Activated T-cell treated with anti-CD3 and anti-CD28 coated beads, Interleukin-2, amount 50 U/mL, for 72 hours (primary cell): Measurements from ENCODE around the gene LIME1. TPM values are rescaled to one million over a fixed set of nuclear protein-coding genes. Genes with fewer than 3 reads are reported as not detected.

Experiments used
- ATAC-seq, 2 donors: fragments of 150-1000 bp; cut with Tn5 transposase; replicated peaks in 1 of 2; 2 replicates each; pipeline ENCODE4 v1.10.0; 2021; ENCODE audit warnings: moderate library complexity in 2 of 2, mild to moderate bottlenecking in 1 of 2
- DNase-seq, 2 donors: peaks; one replicate each; pipeline ENCODE4 v3.0.0; 2021 to 2022; ENCODE audit warnings: mixed read lengths in 1 of 2
- H3K27ac Mint-ChIP-seq: one replicate; pipeline ENCODE4 v1.8.0; 2022; ENCODE audit warnings: mild to moderate bottlenecking, moderate library complexity, mixed read lengths
- H3K27me3 Mint-ChIP-seq: one replicate; pipeline ENCODE4 v1.8.0; 2022; ENCODE audit warnings: low read depth, mixed read lengths
- H3K36me3 Mint-ChIP-seq, 2 donors: one replicate each; pipeline ENCODE4 v1.8.0; 2022; ENCODE audit warnings: mixed read lengths in 2 of 2, mild to moderate bottlenecking in 1 of 2; ENCODE audit not compliant: insufficient read depth in 2 of 2
- H3K4me1 Mint-ChIP-seq: one replicate; pipeline ENCODE4 v1.8.0; 2022; ENCODE audit warnings: low read depth, mixed read lengths
- H3K4me3 Mint-ChIP-seq, 2 donors: one replicate each; pipeline ENCODE4 v1.8.0; 2022; ENCODE audit warnings: mild to moderate bottlenecking in 2 of 2, mixed read lengths in 2 of 2, moderate library complexity in 2 of 2
- H3K9me3 Mint-ChIP-seq, 2 donors: one replicate each; pipeline ENCODE4 v1.8.0; 2022; ENCODE audit warnings: mixed read lengths in 2 of 2
- total RNA-seq, 2 donors: library from RNA; stranded (reverse); gene quantifications; one replicate each; pipeline ENCODE4 v1.2.3, GENCODE V29; 2022

Gene LIME1
- total RNA-seq, 2 donors from 2014 or later: 13.4 to 21.1 TPM

DNA sequence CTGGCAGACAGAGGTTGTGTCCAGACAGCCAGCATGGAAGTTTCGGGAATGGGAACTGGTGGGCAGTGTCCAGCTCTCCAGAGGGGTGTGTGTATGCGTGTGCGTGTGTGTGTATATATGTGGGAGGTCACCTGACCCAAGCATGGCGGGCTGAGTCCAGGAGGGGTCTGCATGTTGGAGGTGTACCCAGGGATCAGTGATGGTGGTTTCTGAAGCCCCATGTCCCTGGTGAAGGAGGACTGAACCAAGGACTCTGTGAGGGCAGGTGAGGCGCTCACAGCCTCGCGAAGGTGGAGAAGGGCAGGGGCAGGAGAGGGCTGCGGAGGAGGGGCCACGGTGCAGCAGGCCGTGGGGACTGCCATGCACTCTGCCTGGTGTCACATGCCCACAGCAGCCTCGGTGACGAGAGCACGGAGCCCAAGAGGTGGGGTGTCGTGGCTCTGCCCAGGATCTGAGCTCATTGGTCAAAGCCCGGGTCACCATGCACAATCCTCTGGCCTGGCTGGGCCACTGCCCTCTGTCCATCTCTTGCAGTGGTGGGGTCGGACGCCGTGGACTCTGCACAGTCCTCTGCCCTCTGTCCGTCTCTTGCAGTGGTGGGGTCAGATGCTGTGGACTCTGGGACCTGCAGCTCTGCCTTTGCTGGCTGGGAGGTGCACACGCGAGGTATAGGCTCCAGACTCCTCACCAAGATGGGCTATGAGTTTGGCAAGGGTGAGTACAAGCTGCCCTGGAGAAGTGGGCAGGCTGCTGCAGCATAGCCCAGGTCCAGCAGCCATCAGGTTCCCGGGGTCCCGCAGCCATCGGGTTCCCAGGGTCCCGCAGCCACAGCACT, 2.1 kb upstream of the LIME1 start:
- no peaks in the 10 kb centered on the region for H3K9me3 Mint-ChIP-seq
- DNase-seq (no peak), ATAC-seq (no peak)
- no peak overlapping the region for H3K4me3 Mint-ChIP-seq
- H3K27ac Mint-ChIP-seq: no peak overlapping the region
- peaks cover 16% of the 10 kb centered on the region for H3K4me1 Mint-ChIP-seq
- no peaks in the 10 kb centered on the region for H3K27me3 Mint-ChIP-seq
- H3K36me3 Mint-ChIP-seq: peaks cover 0 to 3% of the 10 kb centered on the region in 2 donors

DNA sequence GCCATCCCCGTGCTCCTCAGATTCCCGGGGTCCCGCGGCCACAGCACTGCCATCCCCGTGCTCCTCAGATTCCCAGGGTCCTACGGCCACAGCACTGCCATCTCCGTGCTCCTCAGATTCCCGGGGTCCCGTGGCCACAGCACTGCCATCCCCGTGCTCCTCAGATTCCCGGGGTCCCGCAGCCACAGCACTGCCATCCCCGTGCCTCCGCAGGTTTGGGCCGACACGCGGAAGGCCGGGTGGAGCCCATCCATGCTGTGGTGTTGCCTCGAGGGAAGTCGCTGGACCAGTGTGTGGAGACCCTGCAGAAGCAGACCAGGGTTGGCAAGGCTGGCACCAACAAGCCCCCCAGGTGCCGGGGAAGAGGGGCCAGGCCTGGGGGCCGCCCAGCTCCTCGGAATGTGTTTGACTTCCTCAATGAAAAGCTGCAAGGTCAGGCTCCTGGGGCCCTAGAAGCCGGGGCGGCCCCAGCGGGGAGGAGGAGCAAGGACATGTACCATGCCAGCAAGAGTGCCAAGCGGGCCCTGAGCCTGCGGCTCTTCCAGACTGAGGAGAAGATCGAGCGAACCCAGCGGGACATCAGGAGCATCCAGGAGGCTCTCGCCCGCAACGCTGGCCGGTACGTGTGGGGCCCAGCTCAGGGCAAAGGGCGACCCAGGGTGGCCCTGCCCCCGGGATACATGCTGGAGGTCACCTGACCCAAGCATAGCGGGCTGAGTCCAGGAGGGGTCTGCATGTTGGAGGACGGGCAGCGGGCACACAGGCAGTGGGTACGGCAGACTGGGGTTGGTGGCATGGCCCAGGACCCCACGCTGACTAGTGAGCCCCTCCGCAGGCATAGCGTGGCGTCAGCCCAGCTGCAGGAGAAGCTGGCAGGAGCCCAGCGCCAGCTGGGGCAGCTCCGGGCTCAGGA, 1.3 kb upstream of the LIME1 start:
- no peaks in the 10 kb centered on the region for H3K27me3 Mint-ChIP-seq
- H3K4me1 Mint-ChIP-seq: peaks cover 16% of the 10 kb centered on the region
- H3K9me3 Mint-ChIP-seq: no peaks in the 10 kb centered on the region
- ATAC-seq (no peak), DNase-seq (no peak)
- peaks cover 0 to 1% of the 10 kb centered on the region in 2 donors for H3K36me3 Mint-ChIP-seq
- H3K27ac Mint-ChIP-seq: no peak overlapping the region
- peak overlapping the region in 1 of 2 donors; percentile 62 for H3K4me3 Mint-ChIP-seq

DNA sequence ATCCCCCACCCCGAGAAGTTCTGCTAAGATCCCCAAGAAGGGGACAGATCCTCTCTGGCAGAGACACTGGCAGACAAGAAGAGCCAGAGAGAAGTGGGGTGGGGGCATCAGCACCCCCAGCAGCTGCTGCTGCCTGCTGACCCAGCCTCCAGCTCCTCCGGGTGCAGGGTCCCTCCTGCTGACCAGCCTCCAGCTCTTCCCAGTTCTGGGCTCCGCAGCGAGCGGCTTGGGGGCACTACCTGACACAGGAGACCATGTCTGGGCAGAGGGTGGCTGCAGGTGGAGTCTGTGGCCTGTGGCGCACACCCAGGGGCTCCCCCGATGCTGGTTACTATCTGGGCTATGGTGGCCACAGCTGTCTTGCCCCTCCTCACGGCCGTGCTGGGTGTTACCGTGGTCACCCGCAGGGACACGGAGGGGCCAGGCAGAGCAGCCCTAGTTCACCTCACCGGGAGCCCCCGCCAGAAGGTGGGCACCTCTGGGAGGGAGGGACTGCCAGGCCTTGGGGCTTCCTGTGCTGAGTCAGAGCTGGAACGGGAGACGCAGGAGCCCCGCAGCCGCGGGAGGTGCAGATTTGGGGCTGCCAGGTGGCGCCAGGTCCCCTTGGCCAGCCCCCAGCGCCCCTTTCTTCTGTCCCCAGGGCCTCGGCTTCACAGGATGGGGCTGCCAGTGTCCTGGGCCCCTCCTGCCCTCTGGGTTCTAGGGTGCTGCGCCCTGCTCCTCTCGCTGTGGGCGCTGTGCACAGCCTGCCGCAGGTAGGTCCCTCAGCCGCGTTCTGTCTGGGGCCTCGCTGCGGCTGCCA, 630 bp downstream of the LIME1 start:
- Mint-ChIP-seq H3K36me3 (peaks cover 0 to 1% of the 10 kb centered on the region in 2 donors), H3K4me1 (peaks cover 16% of the 10 kb centered on the region), H3K9me3 (no peaks in the 10 kb centered on the region), H3K27me3 (no peaks in the 10 kb centered on the region), H3K4me3 (peak overlapping the region; percentile 62 to 85), H3K27ac (no peak overlapping the region)
- DNase-seq (peak; percentile 57 to 59), ATAC-seq (peak; percentile 31 to 33)

DNA sequence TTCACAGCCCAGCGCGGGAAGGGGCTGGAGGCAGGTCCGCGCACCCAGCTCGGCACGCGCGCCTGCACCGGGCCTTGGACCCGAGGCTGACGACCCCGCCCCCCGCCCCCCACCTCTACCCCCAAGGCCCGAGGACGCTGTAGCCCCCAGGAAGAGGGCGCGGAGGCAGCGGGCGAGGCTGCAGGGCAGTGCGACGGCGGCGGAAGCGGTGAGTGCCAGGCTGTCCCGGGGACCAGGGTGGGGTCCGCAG, 1.2 kb downstream of the LIME1 start:
- ATAC-seq: no peak
- Mint-ChIP-seq H3K9me3 (no peaks in the 10 kb centered on the region), H3K4me3 (peak overlapping the region; percentile 62 to 85), H3K27ac (no peak overlapping the region), H3K27me3 (no peaks in the 10 kb centered on the region), H3K4me1 (peaks cover 16% of the 10 kb centered on the region), H3K36me3 (peaks cover 0 to 1% of the 10 kb centered on the region in 2 donors)
- DNase-seq: peak in 1 of 2 donors; percentile 38

DNA sequence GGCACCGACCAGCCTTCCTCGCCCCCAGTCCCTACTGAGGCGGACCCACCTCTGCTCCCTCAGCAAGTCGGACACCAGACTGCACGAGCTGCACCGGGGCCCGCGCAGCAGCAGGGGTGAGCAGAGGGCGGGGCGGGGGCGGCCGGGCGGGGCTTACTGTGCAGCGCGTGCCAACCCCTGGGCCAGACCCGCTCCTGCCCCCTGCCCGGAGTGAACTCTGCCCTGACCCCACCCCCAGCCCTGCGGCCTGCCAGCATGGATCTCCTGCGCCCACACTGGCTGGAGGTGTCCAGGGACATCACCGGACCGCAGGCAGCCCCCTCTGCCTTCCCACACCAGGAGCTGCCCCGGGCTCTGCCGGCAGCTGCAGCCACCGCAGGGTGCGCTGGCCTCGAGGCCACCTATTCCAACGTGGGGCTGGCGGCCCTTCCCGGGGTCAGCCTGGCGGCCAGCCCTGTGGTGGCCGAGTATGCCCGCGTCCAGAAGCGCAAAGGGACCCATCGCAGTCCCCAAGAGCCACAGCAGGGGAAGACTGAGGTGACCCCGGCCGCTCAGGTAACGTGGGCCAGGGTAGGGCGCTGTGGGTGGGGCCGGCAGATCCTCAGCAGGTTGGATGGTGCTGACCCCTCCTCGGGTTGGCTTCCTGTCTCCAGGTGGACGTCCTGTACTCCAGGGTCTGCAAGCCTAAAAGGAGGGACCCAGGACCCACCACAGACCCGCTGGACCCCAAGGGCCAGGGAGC, 1.7 kb downstream of the LIME1 start:
- ATAC-seq: peak; percentile 17 to 25
- H3K9me3 Mint-ChIP-seq: no peaks in the 10 kb centered on the region
- H3K4me1 Mint-ChIP-seq: peaks cover 16% of the 10 kb centered on the region

DNA sequence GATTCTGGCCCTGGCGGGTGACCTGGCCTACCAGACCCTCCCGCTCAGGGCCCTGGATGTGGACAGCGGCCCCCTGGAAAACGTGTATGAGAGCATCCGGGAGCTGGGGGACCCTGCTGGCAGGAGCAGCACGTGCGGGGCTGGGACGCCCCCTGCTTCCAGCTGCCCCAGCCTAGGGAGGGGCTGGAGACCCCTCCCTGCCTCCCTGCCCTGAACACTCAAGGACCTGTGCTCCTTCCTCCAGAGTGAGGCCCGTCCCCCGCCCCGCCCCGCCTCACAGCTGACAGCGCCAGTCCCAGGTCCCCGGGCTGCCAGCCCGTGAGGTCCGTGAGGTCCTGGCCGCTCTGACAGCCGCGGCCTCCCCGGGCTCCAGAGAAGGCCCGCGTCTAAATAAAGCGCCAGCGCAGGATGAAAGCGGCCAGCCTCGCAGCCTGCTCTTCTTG, 2.2 kb downstream of the LIME1 start:
- Mint-ChIP-seq H3K4me1 (peaks cover 16% of the 10 kb centered on the region), H3K9me3 (no peaks in the 10 kb centered on the region), H3K27ac (no peak overlapping the region), H3K36me3 (peaks cover 0 to 1% of the 10 kb centered on the region in 2 donors), H3K4me3 (peak overlapping the region; percentile 29 to 54), H3K27me3 (no peaks in the 10 kb centered on the region)
- ATAC-seq (no peak), DNase-seq (peak in 1 of 2 donors; percentile 31)

More for the DNA sequence above, 1.7 kb downstream of the LIME1 start:
- Mint-ChIP-seq H3K36me3 (peaks cover 0 to 1% of the 10 kb centered on the region in 2 donors), H3K4me3 (peak overlapping the region; percentile 46 to 54), H3K27ac (no peak overlapping the region), H3K27me3 (no peaks in the 10 kb centered on the region)
- peak in 1 of 2 donors; percentile 43 for DNase-seq

DNA sequence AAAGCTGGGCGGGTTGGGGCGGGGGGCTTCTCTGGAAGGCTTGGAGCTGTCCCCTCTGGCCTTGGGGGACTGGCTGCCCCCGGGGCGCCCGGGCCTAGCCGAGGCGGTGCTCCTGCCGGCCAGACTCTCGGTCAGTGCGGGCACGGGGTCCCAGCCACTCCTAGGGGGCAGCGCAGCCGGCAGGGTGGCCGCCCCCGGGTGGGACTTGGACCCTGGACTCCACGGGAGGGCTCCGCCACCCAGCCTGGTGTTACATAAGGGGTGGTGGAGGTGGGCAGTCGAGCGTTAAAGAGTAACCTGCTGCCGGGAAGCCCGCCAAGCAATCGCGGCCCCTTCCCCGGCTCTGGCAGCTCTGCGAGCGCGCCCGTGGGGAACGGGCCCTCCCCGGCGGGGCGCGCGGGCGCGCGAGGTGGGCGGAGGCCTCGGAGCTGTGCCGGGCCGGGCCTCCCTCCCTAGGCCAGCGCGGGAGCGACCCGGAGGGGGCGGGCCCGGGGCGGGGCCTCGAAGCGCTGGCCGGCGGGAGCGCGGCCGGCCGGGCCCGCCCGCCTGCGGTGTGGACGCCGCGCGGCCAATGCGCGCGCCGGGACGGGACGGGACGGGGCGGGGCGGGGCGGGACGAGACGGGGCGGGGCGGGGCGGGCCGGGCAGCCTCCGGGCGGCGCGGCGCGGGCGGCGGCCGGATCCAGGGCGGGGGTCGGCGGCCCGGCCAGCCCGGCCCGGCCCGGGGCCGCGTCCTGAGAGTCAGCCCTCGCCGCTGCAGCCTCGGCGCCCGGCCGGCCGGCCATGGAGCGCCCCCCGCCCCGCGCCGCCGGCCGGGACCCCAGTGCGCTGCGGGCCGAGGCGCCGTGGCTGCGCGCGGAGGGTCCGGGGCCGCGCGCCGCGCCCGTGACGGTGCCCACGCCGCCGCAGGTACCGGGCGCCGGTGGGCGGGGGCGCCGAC, 2.9 kb downstream of the LIME1 start, which contains the start of gene SLC2A4RG:
TSS of gene SLC2A4RG (plus strand) at position 647 of the 940 bp plus-strand sequence. CDS start at position 784, 137 bp downstream.
- Mint-ChIP-seq H3K4me3 (peak within 1 kb of the TSS; percentile 29 to 60), H3K27ac (no peak within 1 kb of the TSS), H3K4me1 (peaks cover 16% of the 10 kb centered on the region), H3K9me3 (no peaks in the 10 kb centered on the region), H3K27me3 (no peaks in the 10 kb centered on the region), H3K36me3 (peaks cover 0 to 1% of the 10 kb centered on the region in 2 donors)
- ATAC-seq (peak; percentile 68 to 70), DNase-seq (peak; percentile 72 to 84)

DNA sequence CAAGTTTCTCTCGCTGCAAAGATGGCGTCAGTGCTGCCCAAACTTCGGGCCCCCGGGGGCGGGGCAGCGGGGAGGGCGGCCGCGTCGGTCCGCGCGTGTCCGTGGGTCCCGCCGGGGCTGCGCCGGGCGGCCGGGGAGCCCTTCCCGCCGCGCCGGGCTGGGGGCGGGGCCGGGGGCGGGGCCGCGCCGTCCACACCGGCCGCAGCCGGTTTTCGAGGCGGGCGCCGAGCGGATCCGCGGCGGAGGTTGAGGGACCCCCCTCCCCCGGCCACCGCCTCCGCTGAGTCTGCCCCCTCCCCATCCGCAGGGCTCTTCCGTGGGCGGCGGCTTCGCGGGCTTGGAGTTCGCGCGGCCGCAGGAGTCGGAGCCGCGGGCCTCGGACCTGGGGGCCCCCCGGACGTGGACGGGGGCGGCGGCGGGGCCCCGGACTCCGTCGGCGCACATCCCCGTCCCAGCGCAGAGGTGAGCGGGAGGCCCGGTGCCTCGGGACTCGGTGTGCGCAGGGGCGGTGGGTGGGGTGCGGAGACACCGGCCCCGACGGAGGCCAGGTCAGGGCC, 3.7 kb downstream of the LIME1 start:
- Mint-ChIP-seq H3K9me3 (no peaks in the 10 kb centered on the region), H3K4me1 (peaks cover 16% of the 10 kb centered on the region), H3K27me3 (no peaks in the 10 kb centered on the region), H3K4me3 (peak overlapping the region in 1 of 2 donors; percentile 60), H3K36me3 (peaks cover 0 to 1% of the 10 kb centered on the region in 2 donors), H3K27ac (no peak overlapping the region)
- DNase-seq (peak; percentile 51 to 69), ATAC-seq (peak; percentile 14 to 30)

DNA sequence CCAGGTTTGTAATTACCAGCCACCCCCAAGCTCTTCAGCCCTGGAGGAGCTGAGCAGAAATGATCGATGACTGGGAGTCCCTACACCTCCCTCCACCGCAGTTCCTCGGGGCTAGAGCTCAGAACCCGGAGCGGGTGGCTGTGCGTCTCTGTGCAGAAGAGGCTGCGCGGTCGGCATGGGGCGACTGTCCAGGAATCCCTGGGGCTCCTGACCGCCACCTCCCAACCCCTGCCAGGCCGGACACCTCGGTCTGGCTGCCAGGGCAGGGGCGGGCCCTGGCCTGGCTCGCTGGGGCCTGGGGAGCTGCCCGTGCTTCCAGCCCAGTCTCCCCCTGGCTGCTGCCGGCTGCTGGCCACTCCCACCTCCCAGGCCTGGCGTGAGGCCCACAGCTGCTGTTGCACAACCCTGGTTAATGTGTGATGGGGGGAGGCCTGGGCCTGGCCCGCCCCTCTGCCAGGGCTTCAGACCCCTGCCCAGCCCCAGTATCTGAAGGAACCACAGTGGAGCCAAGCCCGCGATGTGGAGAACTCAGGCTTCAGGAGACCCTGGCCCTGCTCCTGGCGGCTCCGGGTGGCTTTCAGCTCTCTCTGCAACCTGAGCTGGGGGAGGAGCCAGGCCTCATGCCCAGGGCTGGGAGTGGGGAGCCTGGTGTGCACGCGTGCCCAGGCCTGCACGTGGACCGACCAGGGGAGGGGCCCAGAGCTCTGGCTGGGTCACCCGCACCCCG, 4.3 kb downstream of the LIME1 start:
- Mint-ChIP-seq H3K4me1 (peaks cover 15% of the 10 kb centered on the region), H3K27me3 (no peaks in the 10 kb centered on the region), H3K36me3 (no peaks in the 10 kb centered on the region), H3K4me3 (peak overlapping the region; percentile 58 to 60), H3K9me3 (no peaks in the 10 kb centered on the region), H3K27ac (no peak overlapping the region)
- peak; percentile 35 to 36 for DNase-seq
- ATAC-seq: peak in 1 of 2 donors; percentile 1

DNA sequence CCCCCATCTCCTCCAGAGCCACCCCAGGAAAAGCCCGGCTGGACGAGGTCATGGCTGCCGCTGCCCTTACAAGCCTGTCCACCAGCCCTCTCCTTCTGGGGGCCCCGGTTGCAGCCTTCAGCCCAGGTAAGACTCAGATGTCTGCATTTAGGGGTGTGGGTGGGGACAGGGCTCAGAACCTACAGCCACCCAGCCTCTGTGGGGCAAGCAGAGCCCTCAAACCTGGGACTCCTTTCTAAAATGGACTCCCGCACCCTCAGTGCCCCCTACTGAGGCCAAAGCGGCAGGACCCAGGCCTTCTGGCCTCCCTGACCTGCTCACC, 4.9 kb downstream of the LIME1 start:
- Mint-ChIP-seq H3K9me3 (no peaks in the 10 kb centered on the region), H3K27ac (no peak overlapping the region), H3K4me1 (peaks cover 9% of the 10 kb centered on the region), H3K36me3 (no peaks in the 10 kb centered on the region), H3K27me3 (no peaks in the 10 kb centered on the region), H3K4me3 (peak overlapping the region; percentile 40 to 60)
- DNase-seq: no peak
- no peak for ATAC-seq
